ENCODE measurements around the gene WFDC6. TPM values are rescaled to one million over a fixed set of nuclear protein-coding genes. Genes with fewer than 3 reads are reported as not detected.

The WFDC6 gene
- total and polyA plus RNA-seq, 2 donors (not counting 1 experiment from before 2014, with no cell fraction given), result not detected

GRCh38 chr20:45578231-45578630, 38.9 kb upstream of the WFDC6 start:
- H3K4me3 Mint-ChIP-seq, result no peak overlapping the region
- Histone ChIP-seq H3K27ac (ENCODE audit: low read length in 2 of 2) (no peak overlapping the region), H3K27me3 (replicated peaks in 1 of 4; ENCODE audit: control extremely low read depth in 1 of 4, control insufficient read depth in 3 of 4, insufficient read depth in 4 of 4, low read length in 3 of 4) (peaks cover 0 to 5% (median 3%) of the 10 kb centered on the region in 4 experiments), H3K4me3 (ENCODE audit: control extremely low read depth in 1 of 5, extremely low read depth in 1 of 5, insufficient read depth in 1 of 5, low read depth in 2 of 5, low read length in 4 of 5) (no peak overlapping the region), H3K4me2 (replicated peaks; ENCODE audit: low read depth, low read length, poor library complexity, severe bottlenecking) (no peak overlapping the region), H3K79me2 (ENCODE audit: control insufficient read depth, insufficient read depth, low read length) (no peaks in the 10 kb centered on the region), H3K9me3 (ENCODE audit: control extremely low read depth in 1 of 3, control insufficient read depth in 2 of 3, insufficient read depth in 1 of 3, low read length in 2 of 3) (no peaks in the 10 kb centered on the region), H4K20me1 (ENCODE audit: control insufficient read depth, insufficient read depth, low read length, poor library complexity, severe bottlenecking) (no peaks in the 10 kb centered on the region), H3K36me3 (replicated peaks in 1 of 2; ENCODE audit: control extremely low read depth in 1 of 2, control insufficient read depth in 1 of 2, extremely low read depth in 1 of 2, insufficient read depth in 2 of 2, low read length in 1 of 2) (no peaks in the 10 kb centered on the region), H2AFZ (ENCODE audit: insufficient read depth, low read depth, low read length, poor library complexity, severe bottlenecking) (no peak overlapping the region), H3K4me1 (ENCODE audit: control insufficient read depth in 2 of 2, insufficient read depth in 2 of 2, low read length in 2 of 2) (no peaks in the 10 kb centered on the region), H3K9ac (ENCODE audit: low read length) (no peak overlapping the region)
- CTCF ChIA-PET, result no interaction called here
- H3K27ac Mint-ChIP-seq, result no peak overlapping the region
- POLR2A ChIA-PET, result no interaction called here
- no peak for ATAC-seq (ENCODE audit: low read depth)
- DNase-seq, result no peak
- H3K4me1 Mint-ChIP-seq, result no peaks in the 10 kb centered on the region
- no CpG with 5 or more reads among the region's 1 CpG for WGBS (ENCODE audit: insufficient coverage)
- peaks cover 44% of the 10 kb centered on the region for H3K27me3 Mint-ChIP-seq
- intact Hi-C loops (cut with micrococcal nuclease), result no loop called here
- H3K9me3 Mint-ChIP-seq (ENCODE audit: insufficient read depth), result no peaks in the 10 kb centered on the region
- TF ChIP-seq CTCF (IDR thresholded peaks at IDR 0.05), result no peak
- TF ChIP-seq EZH2 (IDR thresholded peaks at IDR 0.05; ENCODE audit: borderline replicate concordance, insufficient read depth, low read depth, low read length, poor library complexity, severe bottlenecking), result no peak

DNA sequence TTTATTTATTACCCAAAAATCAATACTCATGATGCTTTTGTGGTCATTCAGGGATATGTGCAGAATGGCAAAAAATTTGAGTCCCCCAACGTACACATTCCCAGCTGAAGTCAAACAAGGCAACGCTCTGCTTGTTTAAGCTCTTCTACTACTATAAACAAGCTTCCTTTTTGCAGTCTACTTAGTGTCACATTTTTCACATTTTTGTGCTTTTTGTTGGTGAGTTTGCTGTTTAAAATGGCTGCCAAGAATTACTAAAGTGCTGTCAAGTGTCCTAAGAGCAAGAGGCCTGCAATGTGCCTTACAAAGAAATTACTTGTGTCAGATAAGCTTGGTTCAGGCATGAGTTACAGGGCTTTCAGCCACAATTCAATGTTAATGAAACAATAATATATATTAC, 37.7 kb upstream of the WFDC6 start:
- no peak for ATAC-seq (ENCODE audit: low read depth)
- Histone ChIP-seq H3K27ac (ENCODE audit: low read length in 2 of 2) (no peak overlapping the region), H2AFZ (ENCODE audit: insufficient read depth, low read depth, low read length, poor library complexity, severe bottlenecking) (no peak overlapping the region), H4K20me1 (ENCODE audit: control insufficient read depth, insufficient read depth, low read length, poor library complexity, severe bottlenecking) (no peaks in the 10 kb centered on the region), H3K4me3 (ENCODE audit: control extremely low read depth in 1 of 5, extremely low read depth in 1 of 5, insufficient read depth in 1 of 5, low read depth in 2 of 5, low read length in 4 of 5) (no peak overlapping the region), H3K9ac (ENCODE audit: low read length) (no peak overlapping the region), H3K27me3 (replicated peaks in 1 of 4; ENCODE audit: control extremely low read depth in 1 of 4, control insufficient read depth in 3 of 4, insufficient read depth in 4 of 4, low read length in 3 of 4) (peaks cover 0 to 3% (median 1%) of the 10 kb centered on the region in 4 experiments), H3K4me2 (replicated peaks; ENCODE audit: low read depth, low read length, poor library complexity, severe bottlenecking) (no peak overlapping the region), H3K79me2 (ENCODE audit: control insufficient read depth, insufficient read depth, low read length) (no peaks in the 10 kb centered on the region), H3K4me1 (ENCODE audit: control insufficient read depth in 2 of 2, insufficient read depth in 2 of 2, low read length in 2 of 2) (no peaks in the 10 kb centered on the region), H3K36me3 (replicated peaks in 1 of 2; ENCODE audit: control extremely low read depth in 1 of 2, control insufficient read depth in 1 of 2, extremely low read depth in 1 of 2, insufficient read depth in 2 of 2, low read length in 1 of 2) (no peaks in the 10 kb centered on the region), H3K9me3 (ENCODE audit: control extremely low read depth in 1 of 3, control insufficient read depth in 2 of 3, insufficient read depth in 1 of 3, low read length in 2 of 3) (no peaks in the 10 kb centered on the region)
- H3K27me3 Mint-ChIP-seq, result peaks cover 43% of the 10 kb centered on the region
- no peaks in the 10 kb centered on the region for H3K9me3 Mint-ChIP-seq (ENCODE audit: insufficient read depth)
- DNase-seq, result no peak
- H3K27ac Mint-ChIP-seq, result no peak overlapping the region
- POLR2A ChIA-PET, result no interaction called here
- no peaks in the 10 kb centered on the region for H3K4me1 Mint-ChIP-seq
- intact Hi-C loops (cut with micrococcal nuclease), result no loop called here
- TF ChIP-seq EZH2 (IDR thresholded peaks at IDR 0.05; ENCODE audit: borderline replicate concordance, insufficient read depth, low read depth, low read length, poor library complexity, severe bottlenecking) (no peak), CTCF (IDR thresholded peaks at IDR 0.05) (no peak)
- no CpG with 5 or more reads among the region's 2 CpGs for WGBS (ENCODE audit: insufficient coverage)
- H3K4me3 Mint-ChIP-seq, result no peak overlapping the region
- CTCF ChIA-PET, result interaction anchor here (0.6 kb wide), 1 partner anchor 60 kb away, joined by 3 read pairs; no protein-coding TSS in a partner anchor

All from B cell (primary cell).